GM12875 (cell line): ENCODE results near the gene AGXT.

Experiments used
- H3K4me3 ChIP-seq: one replicate; pipeline ENCODE4 v1.5.1; 2011; ENCODE audit warnings: low read depth, low read length, control low read depth
- TF ChIP-seq, protein P1 (sequence below): IDR thresholded peaks from 2 replicates; pipeline ENCODE4 v1.5.1; 2011; ENCODE audit warnings: low read depth, mild to moderate bottlenecking, control low read depth, inconsistent platforms, low read length, moderate library complexity, borderline replicate concordance; ENCODE audit not compliant: insufficient read depth

The AGXT gene

DNA sequence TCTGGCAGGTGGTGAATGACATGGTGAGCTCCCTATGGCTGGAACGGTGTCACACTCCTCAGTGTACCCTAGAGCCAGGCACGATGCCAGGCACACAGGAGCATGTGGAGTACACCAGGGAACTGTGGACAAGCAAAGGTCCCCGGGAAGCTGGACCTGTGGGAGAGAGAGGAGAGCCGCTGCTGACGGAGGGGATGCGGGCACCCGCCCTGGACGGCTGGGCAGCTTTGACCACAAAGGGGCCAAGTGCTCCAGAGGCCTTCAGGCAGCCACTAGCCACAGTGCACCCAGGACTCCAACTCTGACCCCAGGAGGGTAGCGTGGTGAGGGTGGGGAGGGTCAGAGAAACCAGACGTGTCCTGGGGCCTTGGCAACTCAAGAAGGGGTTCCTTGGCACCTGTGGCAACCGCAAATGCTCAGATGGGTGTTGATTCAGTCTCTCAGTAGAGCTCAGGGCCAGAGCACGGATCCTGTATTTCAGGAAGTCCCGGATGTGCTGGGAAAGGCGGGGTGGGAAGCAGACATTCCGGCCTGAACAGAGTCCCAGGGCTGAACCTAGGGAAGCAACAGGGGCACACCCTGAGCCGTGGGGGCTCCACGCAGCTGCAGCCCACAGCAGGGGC lies 29.6 kb downstream of the AGXT start:
- H3K4me3 ChIP-seq: no peak overlapping the region
- TF ChIP-seq, protein P1, sequence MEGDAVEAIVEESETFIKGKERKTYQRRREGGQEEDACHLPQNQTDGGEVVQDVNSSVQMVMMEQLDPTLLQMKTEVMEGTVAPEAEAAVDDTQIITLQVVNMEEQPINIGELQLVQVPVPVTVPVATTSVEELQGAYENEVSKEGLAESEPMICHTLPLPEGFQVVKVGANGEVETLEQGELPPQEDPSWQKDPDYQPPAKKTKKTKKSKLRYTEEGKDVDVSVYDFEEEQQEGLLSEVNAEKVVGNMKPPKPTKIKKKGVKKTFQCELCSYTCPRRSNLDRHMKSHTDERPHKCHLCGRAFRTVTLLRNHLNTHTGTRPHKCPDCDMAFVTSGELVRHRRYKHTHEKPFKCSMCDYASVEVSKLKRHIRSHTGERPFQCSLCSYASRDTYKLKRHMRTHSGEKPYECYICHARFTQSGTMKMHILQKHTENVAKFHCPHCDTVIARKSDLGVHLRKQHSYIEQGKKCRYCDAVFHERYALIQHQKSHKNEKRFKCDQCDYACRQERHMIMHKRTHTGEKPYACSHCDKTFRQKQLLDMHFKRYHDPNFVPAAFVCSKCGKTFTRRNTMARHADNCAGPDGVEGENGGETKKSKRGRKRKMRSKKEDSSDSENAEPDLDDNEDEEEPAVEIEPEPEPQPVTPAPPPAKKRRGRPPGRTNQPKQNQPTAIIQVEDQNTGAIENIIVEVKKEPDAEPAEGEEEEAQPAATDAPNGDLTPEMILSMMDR: no peak

DNA sequence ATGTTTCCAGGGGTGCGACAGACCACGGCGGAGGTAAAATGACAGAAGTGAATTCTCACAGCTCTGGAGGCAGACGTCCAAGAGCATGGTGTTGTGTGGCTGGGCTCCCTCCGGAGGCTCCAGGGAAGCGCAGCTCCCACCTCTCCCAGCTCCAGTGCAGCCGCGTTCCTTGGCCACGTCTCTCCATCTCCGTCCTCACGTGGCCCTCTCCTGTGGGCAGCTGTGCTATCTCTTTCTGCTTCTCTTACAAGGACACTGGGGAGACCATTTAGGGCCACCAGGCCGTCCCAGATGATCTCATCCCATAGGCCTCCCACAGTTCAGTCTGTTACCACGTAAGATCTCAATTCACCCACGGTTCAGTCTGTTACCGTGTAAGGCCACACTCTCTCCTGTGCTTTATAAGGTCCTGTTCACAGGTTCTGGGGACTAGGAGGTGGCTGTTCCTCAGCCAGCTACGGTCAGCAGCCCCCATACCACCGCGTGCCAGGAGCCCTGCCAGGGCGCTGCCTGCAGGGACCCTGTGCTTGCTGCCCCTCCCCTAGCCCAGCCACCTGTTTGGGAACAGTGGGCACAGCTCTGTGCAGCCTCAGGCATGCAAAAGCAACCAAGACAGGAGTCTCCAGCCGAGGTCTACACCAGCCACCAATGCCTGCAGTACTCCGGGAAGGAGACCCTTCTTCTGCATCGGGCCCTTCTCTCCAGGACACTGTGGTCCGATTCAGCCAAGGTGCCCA lies 30.3 kb downstream of the AGXT start:
- no peak overlapping the region for H3K4me3 ChIP-seq
- TF ChIP-seq, protein P1: no peak

DNA sequence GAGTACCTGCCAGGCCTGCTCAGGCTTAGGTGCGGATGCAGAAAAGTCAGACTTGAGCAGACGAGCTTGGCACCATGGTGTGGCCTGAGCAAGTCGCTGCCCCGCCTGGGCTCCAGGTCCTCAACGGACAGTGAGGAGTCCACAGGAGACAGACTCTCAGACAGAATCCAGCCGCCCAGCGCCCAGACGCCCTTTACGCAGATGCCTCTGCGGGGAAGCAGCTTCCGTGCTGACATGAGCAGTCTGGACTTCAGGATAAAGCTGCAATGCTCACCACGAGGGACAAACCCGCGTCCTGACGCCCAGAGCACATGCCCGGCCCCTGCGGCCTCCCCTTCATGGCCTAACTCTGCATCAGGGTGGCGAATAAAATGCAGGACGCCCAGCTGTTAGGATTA lies 30.8 kb downstream of the AGXT start:
- TF ChIP-seq, protein P1: no peak
- no peak overlapping the region for H3K4me3 ChIP-seq

DNA sequence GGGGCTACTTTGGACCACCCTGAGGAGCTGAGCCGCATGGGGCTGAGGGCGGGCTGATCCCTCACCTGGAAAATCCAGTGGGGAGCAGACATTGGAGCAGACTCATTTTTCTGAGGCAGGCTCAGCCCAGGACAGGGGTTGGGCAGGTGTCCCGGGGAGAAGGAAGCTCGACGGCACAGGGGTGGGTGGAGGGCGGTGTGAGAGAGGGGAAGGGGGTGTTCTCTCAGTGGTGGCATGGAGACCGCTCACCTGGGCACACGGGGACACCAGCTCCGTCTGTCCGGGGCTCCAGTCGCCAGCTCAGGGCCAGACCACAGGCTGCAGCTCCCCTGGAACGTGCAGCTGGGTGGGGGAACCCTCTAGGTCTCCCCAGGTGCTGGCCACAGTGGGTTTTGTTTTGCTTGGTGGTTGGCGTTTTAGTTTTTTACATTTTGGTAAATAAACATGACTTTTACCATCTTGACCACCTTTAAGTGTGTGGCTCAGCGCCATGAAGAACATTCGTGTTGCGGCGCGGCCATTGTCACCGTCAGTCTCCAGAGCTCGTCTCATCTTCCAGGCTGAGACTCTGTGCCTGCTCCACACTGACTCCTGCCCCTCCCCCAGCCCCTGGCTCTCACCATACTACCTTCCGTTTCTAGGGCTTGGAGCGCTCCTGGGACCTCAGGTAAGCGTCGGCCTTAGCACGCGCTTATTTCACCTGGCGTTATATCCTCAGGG lies 31.7 kb downstream of the AGXT start:
- TF ChIP-seq, protein P1: no peak
- H3K4me3 ChIP-seq: no peak overlapping the region

DNA sequence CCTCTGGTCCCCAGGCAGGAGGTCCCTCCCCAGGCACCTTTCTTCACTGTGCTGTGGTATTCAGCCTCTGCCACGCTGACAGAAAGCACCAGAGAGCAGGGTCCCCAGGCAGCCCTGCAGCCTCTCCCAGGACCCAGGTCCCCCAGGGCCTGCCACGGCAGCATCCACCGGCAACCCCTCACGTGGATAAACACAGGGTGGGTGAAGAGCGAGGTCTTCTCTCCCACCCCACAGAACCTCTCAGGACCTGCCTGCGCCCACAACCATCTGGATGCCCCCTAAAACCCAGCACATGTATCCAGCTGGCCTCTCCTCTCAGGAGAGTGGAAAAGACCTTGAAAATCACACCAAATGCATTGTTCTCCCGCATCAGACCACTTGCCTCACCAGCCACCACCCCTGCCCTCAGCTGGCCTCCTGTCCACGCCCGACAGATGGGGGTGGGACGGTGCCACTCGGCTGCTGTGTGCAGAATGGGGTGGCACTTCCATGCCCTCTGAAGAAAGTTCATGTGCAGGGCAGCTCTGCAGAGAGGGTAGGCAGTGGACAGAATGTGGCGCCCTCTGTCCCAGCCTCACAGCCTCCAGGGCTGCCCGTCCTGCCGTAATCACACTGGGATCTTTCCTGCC lies 33.5 kb downstream of the AGXT start:
- H3K4me3 ChIP-seq: no peak overlapping the region
- TF ChIP-seq, protein P1: no peak

DNA sequence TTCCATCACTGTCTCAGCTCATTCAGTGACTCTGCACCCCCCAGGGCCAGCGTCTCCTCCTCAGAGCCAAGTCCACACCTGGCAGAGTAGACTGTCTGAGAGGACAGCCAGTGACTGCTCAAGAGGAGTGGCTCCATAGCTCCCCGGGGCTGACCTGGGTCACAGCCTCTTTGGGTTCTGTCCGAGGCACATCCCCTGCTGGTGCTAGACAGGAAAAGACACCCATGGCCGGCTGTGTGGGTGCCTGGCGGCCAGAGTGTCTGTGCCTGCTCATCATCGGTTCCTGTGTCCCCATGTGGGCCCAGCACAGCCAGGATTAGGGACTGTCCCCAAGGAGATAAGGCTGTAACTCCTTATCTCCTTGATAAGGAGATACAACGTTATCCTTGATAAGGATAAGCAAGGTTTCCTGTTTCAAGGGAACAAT lies 34.0 kb downstream of the AGXT start:
- TF ChIP-seq, protein P1: no peak
- no peak overlapping the region for H3K4me3 ChIP-seq
